GM11168 (cell line): ENCODE measurements around the gene NT5C2.
"Not testable (repeated sequence)": the region's sequence is repeated elsewhere in the genome, so short reads cannot be mapped to it uniquely, and the experiment has no call there.

Source experiments
- in situ Hi-C: fragments of 300-500 bp; cut with MboI; formaldehyde crosslinking; loops from one replicate; pipeline ENCODE4 v1.12.0; 2022; ENCODE audit warnings: low sequenced_read_pairs; ENCODE audit not compliant: unreplicated experiment

Gene NT5C2

DNA sequence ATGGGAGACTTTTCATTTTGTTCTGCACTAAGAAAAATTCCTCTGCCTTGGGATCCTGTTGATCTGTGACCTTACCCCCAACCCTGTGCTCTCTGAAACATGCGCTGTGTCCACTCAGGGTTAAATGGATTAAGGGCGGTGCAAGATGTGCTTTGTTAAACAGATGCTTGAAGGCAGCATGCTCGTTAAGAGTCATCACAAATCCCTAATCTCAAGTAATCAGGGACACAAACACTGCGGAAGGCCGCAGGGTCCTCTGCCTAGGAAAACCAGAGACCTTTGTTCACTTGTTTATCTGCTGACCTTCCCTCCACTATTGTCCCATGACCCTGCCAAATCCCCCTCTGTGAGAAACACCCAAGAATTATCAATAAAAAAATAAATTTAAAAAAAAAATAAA is 62.9 kb downstream of the NT5C2 start:
- in situ Hi-C loops = not testable (repeated sequence)

DNA sequence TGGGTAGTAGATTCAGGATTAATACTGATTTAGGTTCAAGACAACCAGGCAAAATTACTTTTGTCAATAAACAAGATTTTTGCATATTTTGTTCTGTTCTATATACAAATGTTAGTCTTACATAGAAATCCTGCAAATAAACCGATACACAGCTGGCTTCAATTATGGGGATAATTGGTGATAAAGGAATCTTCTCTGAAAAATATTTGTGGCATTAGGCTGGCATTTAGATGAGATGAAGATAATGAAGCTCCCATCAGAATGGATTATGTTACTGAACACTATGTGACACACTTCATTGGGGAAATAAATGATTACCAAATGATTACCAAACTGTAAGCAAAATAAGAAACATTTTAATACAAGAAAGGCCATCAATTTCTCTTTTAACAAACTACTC is 65.8 kb downstream of the NT5C2 start:
- in situ Hi-C loops = no loop called here

DNA sequence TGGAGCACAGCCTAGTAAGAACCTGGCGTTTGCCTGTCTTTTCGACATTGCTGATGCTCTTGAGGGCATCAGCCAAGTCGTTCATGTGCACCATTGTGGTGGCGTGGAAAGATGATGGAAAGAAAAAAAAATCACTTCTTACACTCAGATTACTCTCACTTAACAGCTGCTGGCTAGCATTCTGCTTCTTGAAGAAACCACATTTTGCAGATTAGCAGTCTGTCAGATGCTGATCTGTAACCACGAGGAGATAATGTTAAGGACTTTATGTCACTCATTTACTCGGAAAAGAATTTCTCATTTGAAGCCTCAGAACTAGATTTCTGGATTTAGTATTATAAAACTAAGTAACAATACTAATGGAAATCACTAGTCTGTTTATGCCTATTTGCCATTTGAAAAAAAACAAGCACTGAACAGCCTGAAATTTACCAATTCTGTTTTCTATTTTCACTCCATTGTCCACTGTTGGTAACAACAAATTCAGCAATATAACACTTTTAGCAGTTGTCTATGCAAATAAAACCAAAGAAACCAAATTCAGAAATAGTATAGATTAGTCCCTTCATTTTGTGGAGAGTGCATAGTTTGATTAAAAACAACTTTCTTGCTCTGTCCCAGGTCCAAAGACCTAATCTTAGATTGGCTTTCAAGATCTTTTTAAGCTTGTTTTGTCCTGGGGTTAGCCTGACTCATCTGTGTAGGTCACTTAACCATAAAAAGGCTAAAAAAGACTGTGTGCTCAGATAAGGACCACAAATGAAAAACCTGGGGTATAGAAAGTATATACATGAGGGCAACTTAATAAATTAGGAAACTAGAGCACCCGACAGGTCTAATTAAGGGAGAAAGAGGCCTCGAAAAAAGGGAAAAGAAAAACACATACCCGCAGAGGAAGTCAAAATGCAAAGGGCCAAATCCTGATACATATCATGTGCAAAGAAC is 67.5 kb downstream of the NT5C2 start:
- in situ Hi-C loops = no loop called here

DNA sequence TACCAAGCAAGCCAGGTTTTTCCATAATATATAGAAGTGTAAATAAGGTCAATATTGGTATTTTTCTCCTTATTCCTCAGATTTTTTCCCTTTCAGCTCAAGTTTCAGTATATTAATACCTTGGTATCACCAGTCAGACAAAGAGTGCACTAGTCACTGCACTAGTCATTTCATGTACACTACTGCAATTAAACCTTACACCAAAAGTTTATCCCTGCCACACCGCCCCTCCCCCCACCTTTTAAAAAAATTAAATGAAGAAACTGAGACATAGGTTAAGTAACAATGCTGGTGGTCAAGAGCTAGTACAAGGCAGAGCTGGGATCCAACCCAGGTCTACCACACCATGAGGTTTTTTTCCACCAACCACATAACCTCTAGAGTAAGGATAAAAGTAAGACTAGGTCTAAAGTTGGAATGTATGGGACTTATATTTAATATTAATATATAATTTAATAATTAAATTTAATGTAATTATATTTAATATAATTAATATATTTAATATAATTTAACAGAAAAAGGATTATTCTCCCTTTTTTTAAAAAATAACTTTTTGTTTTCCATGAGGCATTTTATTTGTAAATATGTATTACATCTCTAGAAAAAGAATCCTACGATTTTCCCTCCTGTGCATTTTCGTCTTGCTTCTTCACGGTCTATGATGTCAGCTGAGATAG is 68.5 kb downstream of the NT5C2 start:
- in situ Hi-C loops = no loop called here

DNA sequence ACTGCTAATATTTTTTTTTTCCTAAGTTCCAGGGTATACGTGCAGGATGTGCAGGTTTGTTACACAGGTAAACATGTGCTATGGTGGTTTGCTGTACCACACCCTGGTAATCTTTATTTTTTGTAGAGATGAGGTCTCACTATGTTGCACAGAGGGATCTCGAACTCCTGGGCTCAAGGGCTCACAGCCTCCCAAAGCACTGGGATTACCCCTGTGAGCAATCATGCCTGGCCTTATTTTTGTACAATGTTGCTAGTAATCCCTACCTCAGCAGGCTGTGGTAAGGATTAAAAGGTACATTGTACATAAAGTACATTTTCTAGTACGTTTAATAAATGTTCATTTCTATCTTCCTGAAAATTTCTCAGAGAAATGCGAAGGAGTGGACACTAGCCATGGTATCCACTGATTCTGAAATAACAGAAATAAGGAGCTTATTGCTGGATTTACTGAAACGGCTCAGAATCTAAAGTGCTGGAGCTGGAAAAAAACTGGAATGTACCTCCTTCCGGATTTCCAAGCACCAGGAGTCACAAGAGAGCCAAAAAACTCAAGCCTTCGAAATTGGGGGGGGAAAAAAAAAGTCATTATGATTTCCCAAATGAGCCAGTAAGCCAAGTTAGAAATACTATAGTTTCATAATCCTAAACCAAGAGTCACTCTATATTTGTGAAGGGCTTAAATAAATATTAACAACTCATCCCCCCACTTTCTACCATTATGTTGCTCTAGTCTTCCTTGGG is 69.6 kb downstream of the NT5C2 start:
- in situ Hi-C loops = no loop called here

DNA sequence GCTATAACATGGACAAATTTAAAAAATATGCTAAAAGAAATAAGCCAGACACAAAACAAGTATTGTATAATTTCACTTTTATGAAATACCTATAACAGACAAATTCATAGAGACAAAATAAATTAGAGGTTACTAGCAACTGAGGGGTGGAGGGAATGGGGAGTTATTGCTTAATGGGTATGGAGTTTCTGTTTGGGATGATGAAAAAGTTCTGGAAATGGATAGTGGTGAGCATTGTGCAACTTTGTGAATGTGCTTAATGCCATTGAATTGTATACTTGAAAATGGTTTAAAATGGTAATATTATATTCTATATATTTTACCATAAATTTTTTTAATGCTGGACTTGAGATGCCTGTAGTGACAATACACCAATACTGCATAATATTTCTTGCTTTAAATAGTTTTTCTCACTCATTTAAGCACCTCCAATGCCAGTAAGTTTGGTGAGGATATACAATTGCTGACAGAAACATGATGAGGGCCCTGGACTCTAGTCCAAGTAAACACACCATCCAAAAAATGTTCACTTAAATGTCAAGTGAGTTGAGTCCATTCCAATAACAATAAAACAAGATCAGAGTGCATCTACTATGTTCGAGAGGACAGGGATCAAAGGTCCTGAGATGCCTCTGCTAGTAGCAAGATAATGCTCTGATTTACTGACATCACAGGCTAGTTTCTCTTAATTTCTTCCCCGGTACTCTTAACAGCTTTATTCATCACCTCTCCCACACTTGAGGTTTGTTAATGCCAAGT is 71.9 kb downstream of the NT5C2 start:
- in situ Hi-C loops = no loop called here

DNA sequence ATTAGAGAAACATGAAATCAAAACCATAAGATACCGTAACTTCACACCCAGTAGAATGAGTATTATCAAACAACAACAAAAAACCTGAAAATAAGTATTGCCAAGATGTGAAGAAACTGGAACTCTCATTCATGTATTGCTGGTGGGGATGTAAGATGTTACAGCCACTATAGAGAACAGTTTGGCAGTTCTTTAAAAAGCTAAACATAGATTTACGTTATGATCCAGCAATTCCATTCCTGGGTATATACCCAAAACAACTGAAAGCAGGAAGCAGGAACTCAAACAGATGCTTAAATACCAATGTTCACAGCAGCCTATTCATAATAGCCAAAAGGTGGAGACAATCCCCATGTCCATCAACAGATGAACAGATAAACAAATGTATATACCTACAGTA is 72.5 kb downstream of the NT5C2 start:
- in situ Hi-C loops = no loop called here

DNA sequence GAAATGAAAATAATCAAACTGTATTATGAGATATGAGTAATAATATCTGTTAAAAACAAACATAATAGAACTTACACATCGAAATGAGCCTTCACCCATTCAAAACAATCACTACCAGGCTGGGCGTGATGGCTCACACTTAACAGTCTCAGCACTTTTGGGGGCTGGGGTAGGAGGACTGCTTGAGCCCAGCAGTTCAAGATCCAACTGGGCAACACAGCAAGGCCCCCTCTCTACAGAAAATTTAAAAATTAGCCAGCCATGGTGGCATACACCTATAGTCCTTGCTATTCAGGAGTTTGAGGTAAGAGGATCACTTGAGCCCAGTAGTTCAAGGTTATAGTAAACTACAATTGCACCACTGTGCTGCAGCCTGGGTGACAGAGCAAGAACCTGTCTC is 75.8 kb downstream of the NT5C2 start:
- in situ Hi-C loops = no loop called here

DNA sequence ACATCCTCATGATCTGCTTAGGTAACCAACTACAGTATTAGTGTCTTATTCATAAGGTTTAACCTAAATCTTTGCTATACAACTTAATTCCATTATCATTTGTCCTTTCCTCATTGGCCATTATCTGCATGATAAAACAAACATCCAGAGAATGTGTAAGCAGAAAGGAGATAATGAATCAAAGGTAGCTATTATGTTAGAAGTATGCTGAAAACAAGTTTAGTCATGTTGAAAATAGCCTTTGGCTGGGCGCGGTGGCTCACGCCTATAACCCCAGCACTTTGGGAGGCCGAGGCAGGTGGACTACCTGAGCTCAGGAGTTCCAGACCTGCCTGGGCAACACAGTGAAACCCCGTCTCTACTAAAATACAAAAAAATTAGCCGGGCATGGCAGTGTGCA is 78.2 kb downstream of the NT5C2 start:
- in situ Hi-C loops = no loop called here

DNA sequence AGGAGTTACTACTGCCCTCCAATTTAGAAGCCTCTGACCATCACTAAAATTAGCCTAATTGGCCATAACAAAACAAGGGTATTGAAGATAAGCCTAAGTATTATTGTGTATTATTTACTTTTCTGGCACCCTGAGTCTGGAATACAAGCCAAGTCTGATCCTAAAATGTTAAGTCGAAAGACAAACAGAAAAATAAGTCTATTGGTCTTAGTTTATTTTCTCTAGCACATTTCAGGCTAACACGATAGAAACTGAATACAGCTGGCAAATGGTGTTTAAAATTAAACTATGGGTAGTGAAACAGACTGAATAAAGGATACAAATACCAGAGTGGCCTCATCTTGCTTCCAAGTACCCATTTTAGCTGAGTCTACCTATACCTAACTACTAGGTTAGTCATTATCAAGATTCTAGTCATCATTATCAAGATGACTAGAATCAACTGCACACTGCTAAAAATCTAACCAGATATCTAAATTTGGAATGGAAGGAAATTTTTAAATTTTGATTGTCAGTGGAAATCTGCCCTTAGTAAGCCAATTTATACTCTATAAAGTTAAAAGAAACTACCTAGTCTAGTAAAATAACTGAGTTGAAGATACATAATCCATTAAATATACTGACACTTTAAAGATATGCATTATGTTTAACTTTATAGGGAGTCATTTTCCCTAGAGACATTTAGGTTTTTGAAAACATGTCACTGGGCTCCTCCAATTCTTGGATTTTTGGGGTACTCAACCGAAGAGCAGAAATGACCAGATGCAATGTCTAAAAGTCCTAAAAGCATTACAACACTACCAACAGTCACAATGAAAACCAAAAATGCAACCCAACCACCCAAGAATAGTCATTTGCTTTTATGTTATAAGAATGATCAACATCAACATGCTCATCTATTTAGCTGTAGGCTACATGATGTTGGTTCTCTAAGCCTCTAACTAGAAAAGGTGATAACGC is 80.9 kb downstream of the NT5C2 start:
- in situ Hi-C loops = no loop called here

DNA sequence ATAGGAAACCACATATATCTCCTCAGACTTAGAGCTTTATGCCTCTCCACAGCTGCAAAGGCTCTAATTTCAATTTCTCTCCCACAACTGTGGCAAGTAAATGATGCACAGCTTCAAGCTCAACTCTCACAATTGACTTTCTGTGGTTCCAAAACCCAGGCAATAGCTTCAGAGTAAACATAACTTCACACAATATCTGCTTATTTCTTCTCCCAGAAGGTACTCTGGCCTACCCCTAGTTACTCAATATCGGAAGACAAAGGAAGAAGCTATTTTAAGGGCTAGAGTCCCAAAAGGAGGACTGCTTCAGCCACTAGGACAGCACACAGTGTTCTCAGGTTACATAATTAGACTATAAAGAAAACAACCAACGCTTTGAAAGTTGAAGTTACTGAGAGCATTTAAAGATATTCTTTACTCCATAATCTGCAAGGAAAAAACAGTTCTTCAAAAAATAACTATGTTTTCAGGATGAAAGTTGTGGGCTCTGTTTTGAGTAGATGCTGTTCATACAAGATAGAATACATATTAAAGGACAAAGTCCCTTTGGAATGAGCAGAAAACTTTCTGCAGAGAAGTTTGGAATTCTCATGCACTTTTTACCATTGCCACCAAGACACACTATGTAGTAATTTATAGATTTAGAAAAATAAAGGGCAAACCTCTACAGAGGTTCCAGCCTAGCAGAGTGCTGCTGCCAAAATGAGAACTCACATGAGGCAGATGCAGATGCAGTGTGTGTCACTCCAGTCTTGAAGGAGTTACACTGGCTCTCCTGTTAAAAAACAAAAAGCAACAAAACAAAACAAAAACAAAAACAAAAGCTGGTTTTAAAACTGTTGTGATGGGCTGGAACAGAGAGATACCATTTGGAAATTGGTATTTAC is 81.8 kb downstream of the NT5C2 start:
- in situ Hi-C loops = no loop called here

DNA sequence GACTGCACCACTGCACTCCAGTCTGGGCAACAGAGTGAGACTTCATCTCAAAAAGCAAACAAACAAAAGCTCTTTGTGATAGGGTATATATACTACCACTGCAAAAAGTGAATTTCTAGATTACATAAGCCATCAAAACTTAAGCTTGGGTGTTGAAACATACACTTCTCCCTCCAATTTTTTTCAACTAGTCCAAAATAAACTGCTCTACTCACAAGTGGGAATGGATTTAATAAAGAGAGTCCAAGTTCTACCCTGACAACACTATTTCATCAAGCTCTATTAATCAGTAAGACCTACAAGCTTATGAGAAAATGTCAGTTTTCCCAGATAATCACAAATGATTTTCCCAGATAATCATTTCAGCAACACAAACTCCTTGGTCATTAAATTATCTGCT is 82.7 kb downstream of the NT5C2 start:
- in situ Hi-C loops = no loop called here

DNA sequence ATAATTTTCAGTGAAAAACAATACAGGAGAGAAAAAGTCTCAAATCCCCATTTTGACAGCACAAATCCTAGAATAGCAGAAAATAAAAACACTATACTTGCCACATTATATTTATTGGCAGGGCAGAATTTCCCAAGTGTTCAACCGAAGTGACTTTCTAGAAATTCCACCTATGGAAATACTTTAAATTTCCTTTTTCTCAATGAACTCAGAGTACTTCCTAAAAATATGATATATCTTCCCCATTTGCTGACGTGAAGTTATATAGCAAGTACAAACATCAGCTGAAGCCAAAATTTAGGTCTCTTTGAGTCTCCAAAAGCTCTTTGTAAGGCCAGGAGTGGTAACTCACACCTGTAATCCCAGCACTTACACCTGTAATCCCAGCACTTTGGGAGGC is 83.3 kb downstream of the NT5C2 start:
- in situ Hi-C loops = no loop called here

DNA sequence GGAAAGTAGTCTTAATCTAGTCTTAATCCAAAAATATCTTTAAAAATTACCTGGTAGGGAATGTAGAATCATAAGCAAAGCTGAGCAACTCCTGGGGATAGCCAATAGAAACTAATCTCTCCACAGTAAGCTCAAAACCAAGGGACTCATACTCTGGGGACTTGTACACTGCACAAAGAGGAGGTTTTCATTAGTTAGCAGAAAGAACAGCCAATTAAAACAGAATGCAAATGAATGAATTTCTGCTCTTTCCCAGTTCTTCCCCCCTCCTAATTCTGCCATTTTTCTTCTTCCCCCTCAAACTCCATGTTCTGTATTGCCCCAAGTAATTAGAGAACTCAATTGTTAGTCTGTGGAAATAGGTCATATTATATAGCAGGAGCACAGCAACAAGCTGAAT is 86.5 kb downstream of the NT5C2 start:
- in situ Hi-C loops = no loop called here

DNA sequence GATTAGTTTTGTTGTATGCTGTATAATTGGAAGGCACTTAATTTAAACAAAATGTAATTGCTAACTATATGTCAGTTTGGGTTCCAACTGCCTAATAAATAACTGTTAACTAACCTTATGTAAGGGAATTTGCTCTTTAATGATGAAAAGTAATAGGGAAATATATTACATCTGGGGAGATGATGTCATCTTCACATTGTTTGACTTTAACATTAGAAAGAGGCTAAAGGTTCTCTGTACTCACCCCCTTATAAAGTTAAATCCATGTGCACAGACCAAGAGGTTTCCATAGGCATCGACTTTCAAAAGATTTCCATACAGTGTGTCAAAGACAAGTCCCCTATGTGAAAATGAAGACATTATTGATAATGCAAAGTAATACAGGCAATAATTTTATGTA is 87.6 kb downstream of the NT5C2 start:
- in situ Hi-C loops = no loop called here

DNA sequence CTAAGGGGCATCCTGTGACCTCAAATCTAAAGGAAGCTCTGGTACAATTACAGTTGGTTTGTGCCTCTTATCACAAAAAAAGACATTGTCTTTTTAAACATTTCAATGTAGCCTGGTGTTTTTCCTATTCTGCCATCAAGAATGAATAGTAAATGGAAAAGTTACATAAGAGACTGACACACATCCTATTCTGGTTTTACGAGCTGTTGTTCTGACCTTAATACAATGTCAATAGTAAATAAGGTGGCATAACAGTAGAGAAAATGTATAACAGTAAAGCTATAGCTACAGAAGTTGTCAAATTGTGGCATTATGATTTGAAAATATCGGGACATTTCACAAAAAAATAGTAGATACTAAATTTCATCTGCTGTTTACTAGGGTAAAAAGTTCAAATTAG is 88.4 kb downstream of the NT5C2 start:
- in situ Hi-C loops = no loop called here

DNA sequence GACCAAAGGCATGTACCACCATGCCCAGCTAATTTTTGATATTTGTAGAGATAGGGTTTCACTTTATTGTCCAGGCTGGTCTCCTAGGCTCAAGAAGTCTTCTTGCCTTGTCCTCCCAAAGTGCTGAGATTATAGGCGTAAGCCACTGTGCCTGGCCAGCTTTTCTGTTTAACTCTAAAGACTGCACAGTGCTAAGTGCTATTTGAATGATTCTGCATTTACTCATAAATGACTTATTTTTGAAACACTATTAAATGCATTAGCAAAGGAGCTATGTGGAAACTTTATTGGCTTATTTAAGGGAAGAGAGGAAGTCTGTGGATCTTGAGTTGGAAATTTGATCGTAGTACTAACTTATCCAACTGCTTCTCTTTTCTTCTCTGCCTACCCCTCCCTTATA is 89.1 kb downstream of the NT5C2 start:
- in situ Hi-C loops = no loop called here

DNA sequence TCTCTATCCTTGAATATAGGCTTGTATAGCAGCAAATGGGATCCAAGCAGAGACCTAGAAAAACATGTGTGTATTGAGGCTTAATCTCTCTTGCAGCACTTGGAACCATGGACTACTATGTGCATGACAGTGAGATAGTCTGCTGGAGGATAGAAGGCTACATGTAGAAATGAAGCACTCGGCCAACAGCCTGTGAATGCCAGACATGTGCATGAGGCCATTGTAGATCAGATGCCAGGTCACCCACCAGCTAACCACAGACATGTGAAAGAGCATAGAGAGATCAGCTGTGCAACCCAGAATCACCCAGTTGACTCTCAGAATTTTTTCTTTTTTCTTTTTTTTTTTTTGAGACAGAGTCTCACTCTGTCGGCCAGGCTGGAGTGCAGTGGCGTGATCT is 90.9 kb downstream of the NT5C2 start:
- in situ Hi-C loops = no loop called here
